ENCODE results near the gene EIF2B4. TPM values are rescaled to one million over a fixed set of nuclear protein-coding genes. Genes with fewer than 3 reads are reported as not detected.
A peak's percentile ranks its signal among the peaks of the same experiment; 100 is the strongest.

EIF2B4 gene
- total and polyA plus RNA-seq, 2 of the 13 experiments (the other 11 are each of a cell fraction or from before 2014, with no cell fraction given): 91.5 to 96.4 TPM

- TF ChIP-seq POLR2AphosphoS5 (IDR thresholded peaks at IDR 0.05; ENCODE audit: low read depth, low read length): peak; percentile 76
- TF ChIP-seq, protein P1, sequence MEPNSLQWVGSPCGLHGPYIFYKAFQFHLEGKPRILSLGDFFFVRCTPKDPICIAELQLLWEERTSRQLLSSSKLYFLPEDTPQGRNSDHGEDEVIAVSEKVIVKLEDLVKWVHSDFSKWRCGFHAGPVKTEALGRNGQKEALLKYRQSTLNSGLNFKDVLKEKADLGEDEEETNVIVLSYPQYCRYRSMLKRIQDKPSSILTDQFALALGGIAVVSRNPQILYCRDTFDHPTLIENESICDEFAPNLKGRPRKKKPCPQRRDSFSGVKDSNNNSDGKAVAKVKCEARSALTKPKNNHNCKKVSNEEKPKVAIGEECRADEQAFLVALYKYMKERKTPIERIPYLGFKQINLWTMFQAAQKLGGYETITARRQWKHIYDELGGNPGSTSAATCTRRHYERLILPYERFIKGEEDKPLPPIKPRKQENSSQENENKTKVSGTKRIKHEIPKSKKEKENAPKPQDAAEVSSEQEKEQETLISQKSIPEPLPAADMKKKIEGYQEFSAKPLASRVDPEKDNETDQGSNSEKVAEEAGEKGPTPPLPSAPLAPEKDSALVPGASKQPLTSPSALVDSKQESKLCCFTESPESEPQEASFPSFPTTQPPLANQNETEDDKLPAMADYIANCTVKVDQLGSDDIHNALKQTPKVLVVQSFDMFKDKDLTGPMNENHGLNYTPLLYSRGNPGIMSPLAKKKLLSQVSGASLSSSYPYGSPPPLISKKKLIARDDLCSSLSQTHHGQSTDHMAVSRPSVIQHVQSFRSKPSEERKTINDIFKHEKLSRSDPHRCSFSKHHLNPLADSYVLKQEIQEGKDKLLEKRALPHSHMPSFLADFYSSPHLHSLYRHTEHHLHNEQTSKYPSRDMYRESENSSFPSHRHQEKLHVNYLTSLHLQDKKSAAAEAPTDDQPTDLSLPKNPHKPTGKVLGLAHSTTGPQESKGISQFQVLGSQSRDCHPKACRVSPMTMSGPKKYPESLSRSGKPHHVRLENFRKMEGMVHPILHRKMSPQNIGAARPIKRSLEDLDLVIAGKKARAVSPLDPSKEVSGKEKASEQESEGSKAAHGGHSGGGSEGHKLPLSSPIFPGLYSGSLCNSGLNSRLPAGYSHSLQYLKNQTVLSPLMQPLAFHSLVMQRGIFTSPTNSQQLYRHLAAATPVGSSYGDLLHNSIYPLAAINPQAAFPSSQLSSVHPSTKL (CRISPR knock-in tag; IDR thresholded peaks at IDR 0.05): peak; percentile 35; the same call in 1 of the 2 replicates
- TF ChIP-seq SMYD3 (CRISPR knock-in tag; IDR thresholded peaks at IDR 0.05): peak; percentile 79; the same call in 1 of the 2 replicates
- TF ChIP-seq, protein P2, sequence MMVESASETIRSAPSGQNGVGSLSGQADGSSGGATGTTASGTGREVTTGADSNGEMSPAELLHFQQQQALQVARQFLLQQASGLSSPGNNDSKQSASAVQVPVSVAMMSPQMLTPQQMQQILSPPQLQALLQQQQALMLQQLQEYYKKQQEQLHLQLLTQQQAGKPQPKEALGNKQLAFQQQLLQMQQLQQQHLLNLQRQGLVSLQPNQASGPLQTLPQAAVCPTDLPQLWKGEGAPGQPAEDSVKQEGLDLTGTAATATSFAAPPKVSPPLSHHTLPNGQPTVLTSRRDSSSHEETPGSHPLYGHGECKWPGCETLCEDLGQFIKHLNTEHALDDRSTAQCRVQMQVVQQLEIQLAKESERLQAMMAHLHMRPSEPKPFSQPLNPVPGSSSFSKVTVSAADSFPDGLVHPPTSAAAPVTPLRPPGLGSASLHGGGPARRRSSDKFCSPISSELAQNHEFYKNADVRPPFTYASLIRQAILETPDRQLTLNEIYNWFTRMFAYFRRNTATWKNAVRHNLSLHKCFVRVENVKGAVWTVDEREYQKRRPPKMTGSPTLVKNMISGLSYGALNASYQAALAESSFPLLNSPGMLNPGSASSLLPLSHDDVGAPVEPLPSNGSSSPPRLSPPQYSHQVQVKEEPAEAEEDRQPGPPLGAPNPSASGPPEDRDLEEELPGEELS (CRISPR knock-in tag; IDR thresholded peaks at IDR 0.05): peak; percentile 79
- peak; percentile 82 for TF ChIP-seq ZNF510 (CRISPR knock-in tag; IDR thresholded peaks at IDR 0.05; ENCODE audit: low read depth)
- TF ChIP-seq, protein P3, sequence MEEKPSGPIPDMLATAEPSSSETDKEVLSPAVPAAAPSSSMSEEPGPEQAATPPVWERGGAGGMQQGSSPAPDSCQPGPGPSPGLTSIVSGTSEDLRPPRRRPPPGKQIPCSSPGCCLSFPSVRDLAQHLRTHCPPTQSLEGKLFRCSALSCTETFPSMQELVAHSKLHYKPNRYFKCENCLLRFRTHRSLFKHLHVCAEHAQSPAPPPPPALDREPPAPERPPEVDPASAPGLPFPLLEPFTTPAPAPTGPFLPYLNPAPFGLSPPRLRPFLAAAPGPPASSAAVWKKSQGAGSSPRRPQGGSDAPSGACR (CRISPR knock-in tag; IDR thresholded peaks at IDR 0.05): peak; percentile 92
- peak; percentile 82; the same call in 1 of the 2 replicates for TF ChIP-seq ZNF761 (CRISPR knock-in tag; conservative IDR thresholded peaks at IDR 0.05)
- peak; percentile 75 for TF ChIP-seq BCL3 (CRISPR knock-in tag; IDR thresholded peaks at IDR 0.05)
- TF ChIP-seq FOXC1 (CRISPR knock-in tag; IDR thresholded peaks at IDR 0.05; ENCODE audit: borderline replicate concordance): peak; percentile 89
- TF ChIP-seq ZNF747 (CRISPR knock-in tag; IDR thresholded peaks at IDR 0.05; ENCODE audit: borderline replicate concordance): no peak; the same call in 1 of the 2 replicates
- no peak for TF ChIP-seq ATRX (CRISPR knock-in tag; IDR thresholded peaks at IDR 0.05; ENCODE audit: borderline replicate concordance)
- no peak for TF ChIP-seq ZNF24 (IDR thresholded peaks at IDR 0.05)
- no peak; the same call in none of the 2 replicates for TF ChIP-seq WIZ (CRISPR knock-in tag; IDR thresholded peaks at IDR 0.05)
- TF ChIP-seq, protein P4, sequence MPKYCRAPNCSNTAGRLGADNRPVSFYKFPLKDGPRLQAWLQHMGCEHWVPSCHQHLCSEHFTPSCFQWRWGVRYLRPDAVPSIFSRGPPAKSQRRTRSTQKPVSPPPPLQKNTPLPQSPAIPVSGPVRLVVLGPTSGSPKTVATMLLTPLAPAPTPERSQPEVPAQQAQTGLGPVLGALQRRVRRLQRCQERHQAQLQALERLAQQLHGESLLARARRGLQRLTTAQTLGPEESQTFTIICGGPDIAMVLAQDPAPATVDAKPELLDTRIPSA (CRISPR knock-in tag; IDR thresholded peaks at IDR 0.05; ENCODE audit: borderline replicate concordance): peak; percentile 91
- 0 out of 2 replicates have a peak, but pooled peaks have one; percentile 72 for TF ChIP-seq ETV6 (CRISPR knock-in tag; conservative IDR thresholded peaks at IDR 0.05)
- peak; percentile 90 for TF ChIP-seq POLR2G (IDR thresholded peaks at IDR 0.05; ENCODE audit: low read depth, low read length)
- TF ChIP-seq, protein P5, sequence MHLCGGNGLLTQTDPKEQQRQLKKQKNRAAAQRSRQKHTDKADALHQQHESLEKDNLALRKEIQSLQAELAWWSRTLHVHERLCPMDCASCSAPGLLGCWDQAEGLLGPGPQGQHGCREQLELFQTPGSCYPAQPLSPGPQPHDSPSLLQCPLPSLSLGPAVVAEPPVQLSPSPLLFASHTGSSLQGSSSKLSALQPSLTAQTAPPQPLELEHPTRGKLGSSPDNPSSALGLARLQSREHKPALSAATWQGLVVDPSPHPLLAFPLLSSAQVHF (CRISPR knock-in tag; IDR thresholded peaks at IDR 0.05): 0 out of 2 replicates have a peak, but pooled peaks have one; percentile 65
- peak; percentile 34 for TF ChIP-seq KLF15 (CRISPR knock-in tag; IDR thresholded peaks at IDR 0.05; ENCODE audit: borderline replicate concordance)
- peak; percentile 66 for TF ChIP-seq ZEB1 (IDR thresholded peaks at IDR 0.05; ENCODE audit: insufficient replicate concordance, low read depth)
Observed at GRCh38 chr2:27356382-27357181, 13.6 kb downstream of the EIF2B4 start, which contains the start of gene GTF3C2 (continued).
